22Rv1 (cell line): ENCODE results near the gene MARK1.

Experiments
- CTCF ChIP-seq: fragments of 450-650 bp; IDR thresholded peaks from 2 replicates; pipeline ENCODE4 v1.5.1; 2017; ENCODE audit warnings: mild to moderate bottlenecking
- ZFX ChIP-seq: fragments of 450-650 bp; IDR thresholded peaks from 2 replicates; pipeline ENCODE4 v1.6.1; 2017; ENCODE audit warnings: antibody characterized with exemption, borderline replicate concordance

GRCh38 chr1:220550811-220551399, 23.0 kb downstream of the MARK1 start:
- TF ChIP-seq CTCF, result no peak
- TF ChIP-seq ZFX, result no peak
